OCI-LY7 (cell line): ENCODE results near the gene IGFBP2.

Source experiments
- EZH2phosphoT487 ChIP-seq: fragments of 200-600 bp; sonication (generic); IDR thresholded peaks from 2 replicates; pipeline ENCODE4 v1.6.1; 2018; ENCODE audit warnings: low read depth, borderline replicate concordance, mild to moderate bottlenecking, mixed run types, antibody characterized with exemption, low read length, moderate library complexity, mixed read lengths
- TF ChIP-seq, protein P1 (sequence below): fragments of 200-600 bp; sonication (generic); conservative IDR thresholded peaks from 2 replicates; pipeline ENCODE4 v1.5.1; 2014; ENCODE audit warnings: mild to moderate bottlenecking, antibody characterized with exemption, low read length, moderate library complexity, mixed read lengths

DNA sequence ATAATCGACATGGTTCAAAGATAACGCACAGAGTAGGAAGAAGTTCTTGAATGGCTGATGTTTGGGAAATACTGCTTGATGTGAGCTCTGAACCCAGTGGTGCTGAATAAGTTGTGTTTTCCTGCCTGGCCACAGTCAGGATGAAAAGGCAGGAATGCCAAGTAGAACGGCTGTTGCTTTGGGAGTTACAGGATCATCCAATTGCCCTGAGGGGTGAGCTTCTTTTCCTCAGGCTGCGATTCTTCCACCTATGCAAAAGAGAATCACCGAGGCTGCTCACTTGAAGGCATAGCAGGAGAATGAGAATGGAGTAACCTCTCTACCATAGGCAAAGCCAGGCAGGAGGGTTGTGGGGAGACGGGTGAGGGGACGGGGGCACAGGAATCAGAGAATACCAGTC lies 14.4 kb upstream of the IGFBP2 start:
- TF ChIP-seq, protein P1, sequence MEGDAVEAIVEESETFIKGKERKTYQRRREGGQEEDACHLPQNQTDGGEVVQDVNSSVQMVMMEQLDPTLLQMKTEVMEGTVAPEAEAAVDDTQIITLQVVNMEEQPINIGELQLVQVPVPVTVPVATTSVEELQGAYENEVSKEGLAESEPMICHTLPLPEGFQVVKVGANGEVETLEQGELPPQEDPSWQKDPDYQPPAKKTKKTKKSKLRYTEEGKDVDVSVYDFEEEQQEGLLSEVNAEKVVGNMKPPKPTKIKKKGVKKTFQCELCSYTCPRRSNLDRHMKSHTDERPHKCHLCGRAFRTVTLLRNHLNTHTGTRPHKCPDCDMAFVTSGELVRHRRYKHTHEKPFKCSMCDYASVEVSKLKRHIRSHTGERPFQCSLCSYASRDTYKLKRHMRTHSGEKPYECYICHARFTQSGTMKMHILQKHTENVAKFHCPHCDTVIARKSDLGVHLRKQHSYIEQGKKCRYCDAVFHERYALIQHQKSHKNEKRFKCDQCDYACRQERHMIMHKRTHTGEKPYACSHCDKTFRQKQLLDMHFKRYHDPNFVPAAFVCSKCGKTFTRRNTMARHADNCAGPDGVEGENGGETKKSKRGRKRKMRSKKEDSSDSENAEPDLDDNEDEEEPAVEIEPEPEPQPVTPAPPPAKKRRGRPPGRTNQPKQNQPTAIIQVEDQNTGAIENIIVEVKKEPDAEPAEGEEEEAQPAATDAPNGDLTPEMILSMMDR = no peak
- no peak for TF ChIP-seq EZH2phosphoT487
